Lower leg skin (tissue), 3 donors: ENCODE measurements around the gene CDK5.

ENCODE experiments used
- POLR2A ChIP-seq, 2 donors: fragments of 450-650 bp; IDR thresholded peaks; one replicate each; pipeline ENCODE4 v1.6.1; 2016 to 2017; ENCODE audit warnings: antibody characterized with exemption in 2 of 2, mild to moderate bottlenecking in 1 of 2, moderate library complexity in 1 of 2
- TF ChIP-seq, protein P1 (sequence below), 3 donors: fragments of 450-650 bp; IDR thresholded peaks; one replicate each; pipeline ENCODE4 v1.5.1; 2016; ENCODE audit warnings: antibody characterized with exemption in 3 of 3, mild to moderate bottlenecking in 3 of 3, moderate library complexity in 2 of 3

DNA sequence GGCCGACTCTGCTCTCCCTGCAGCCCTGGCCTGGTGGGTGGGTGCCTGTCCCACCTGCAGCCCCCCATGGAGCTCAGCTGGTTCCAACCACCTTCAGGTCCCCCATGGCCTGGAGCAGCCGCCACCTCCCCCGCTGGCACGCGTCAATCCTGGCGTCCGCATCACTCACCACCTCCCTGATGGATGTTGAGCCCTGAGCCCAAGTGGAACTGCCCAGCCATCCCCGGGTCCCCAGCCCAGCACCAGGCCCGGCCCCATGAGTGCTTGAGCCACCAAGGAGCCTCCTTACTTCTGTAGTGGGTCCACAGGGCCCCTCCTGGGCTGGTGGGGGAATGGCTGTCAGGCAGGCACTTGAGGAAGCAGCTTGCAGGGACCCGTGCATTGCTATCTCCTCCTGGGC is 43.2 kb upstream of the CDK5 start:
- TF ChIP-seq, protein P1, sequence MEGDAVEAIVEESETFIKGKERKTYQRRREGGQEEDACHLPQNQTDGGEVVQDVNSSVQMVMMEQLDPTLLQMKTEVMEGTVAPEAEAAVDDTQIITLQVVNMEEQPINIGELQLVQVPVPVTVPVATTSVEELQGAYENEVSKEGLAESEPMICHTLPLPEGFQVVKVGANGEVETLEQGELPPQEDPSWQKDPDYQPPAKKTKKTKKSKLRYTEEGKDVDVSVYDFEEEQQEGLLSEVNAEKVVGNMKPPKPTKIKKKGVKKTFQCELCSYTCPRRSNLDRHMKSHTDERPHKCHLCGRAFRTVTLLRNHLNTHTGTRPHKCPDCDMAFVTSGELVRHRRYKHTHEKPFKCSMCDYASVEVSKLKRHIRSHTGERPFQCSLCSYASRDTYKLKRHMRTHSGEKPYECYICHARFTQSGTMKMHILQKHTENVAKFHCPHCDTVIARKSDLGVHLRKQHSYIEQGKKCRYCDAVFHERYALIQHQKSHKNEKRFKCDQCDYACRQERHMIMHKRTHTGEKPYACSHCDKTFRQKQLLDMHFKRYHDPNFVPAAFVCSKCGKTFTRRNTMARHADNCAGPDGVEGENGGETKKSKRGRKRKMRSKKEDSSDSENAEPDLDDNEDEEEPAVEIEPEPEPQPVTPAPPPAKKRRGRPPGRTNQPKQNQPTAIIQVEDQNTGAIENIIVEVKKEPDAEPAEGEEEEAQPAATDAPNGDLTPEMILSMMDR (IDR thresholded peaks at IDR 0.05): no peak
- TF ChIP-seq POLR2A (IDR thresholded peaks at IDR 0.05): no peak
